ENCODE measurements around the gene RASA4B.
"Not testable (repeated sequence)": the region's sequence is repeated elsewhere in the genome, so short reads cannot be mapped to it uniquely, and the experiment has no call there.

- TF ChIP-seq CTCF (IDR thresholded peaks at IDR 0.05; ENCODE audit: insufficient read depth, low read length); POLR2AphosphoS5 (IDR thresholded peaks at IDR 0.05; ENCODE audit: low read depth); SPI1 (IDR thresholded peaks at IDR 0.05; ENCODE audit: borderline replicate concordance, low read depth); GABPA (IDR thresholded peaks at IDR 0.05; ENCODE audit: low read depth): not testable (repeated sequence)
- TF ChIP-seq, protein P1, sequence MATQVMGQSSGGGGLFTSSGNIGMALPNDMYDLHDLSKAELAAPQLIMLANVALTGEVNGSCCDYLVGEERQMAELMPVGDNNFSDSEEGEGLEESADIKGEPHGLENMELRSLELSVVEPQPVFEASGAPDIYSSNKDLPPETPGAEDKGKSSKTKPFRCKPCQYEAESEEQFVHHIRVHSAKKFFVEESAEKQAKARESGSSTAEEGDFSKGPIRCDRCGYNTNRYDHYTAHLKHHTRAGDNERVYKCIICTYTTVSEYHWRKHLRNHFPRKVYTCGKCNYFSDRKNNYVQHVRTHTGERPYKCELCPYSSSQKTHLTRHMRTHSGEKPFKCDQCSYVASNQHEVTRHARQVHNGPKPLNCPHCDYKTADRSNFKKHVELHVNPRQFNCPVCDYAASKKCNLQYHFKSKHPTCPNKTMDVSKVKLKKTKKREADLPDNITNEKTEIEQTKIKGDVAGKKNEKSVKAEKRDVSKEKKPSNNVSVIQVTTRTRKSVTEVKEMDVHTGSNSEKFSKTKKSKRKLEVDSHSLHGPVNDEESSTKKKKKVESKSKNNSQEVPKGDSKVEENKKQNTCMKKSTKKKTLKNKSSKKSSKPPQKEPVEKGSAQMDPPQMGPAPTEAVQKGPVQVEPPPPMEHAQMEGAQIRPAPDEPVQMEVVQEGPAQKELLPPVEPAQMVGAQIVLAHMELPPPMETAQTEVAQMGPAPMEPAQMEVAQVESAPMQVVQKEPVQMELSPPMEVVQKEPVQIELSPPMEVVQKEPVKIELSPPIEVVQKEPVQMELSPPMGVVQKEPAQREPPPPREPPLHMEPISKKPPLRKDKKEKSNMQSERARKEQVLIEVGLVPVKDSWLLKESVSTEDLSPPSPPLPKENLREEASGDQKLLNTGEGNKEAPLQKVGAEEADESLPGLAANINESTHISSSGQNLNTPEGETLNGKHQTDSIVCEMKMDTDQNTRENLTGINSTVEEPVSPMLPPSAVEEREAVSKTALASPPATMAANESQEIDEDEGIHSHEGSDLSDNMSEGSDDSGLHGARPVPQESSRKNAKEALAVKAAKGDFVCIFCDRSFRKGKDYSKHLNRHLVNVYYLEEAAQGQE (IDR thresholded peaks at IDR 0.05; ENCODE audit: insufficient replicate concordance, low read depth): not testable (repeated sequence)
Measured at GRCh38 chr7:102496861-102497260, 20.7 kb downstream of the RASA4B start.

All from HL-60 (cell line).